CD4-positive, alpha-beta T cell treated with Interleukin-6 at 100 ng/mL for 8 hours (primary cell): ENCODE measurements around the gene RPL18.

ENCODE experiments used
- DNase-seq: peaks from one replicate; pipeline ENCODE4 v3.0.0-alpha.2; 2020; ENCODE audit warnings: mixed read lengths, low spot score

RPL18 gene

DNA sequence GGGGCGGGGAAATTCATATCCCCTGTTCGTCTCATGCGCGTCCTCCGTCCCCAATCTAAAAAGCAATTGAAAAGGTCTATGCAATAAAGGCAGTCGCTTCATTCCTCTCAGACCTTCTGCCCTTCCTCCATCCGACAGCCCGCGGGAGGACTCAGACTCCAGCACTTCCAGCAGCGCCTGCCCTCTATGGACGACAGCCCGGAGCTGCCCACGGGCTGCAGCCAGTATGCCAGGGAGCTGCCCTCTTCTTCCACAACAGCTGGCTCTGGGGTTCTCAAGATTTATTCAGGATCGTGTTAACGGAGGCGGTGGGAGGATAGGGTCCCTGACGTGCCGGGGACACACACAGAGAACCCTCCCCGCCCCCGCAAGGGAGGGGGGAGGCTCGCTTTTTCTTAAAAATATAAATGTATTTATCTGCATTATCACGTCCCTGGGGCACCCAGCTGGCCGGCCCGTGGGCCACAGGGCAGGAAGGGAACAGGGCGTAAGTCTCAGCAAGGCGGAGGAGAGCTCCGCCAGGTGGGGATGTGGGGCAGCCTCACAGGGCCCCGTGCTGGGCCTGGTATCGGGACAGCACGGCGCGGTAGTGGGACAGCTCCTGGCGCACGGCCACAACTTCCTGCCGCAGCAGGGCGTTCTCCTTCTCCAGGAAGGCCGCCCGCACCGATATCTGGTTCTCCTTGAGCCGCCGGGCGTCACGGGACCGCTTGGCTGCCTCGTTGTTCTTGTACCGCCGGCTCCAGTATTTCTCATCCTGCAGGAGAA is 11.5 kb upstream of the RPL18 start:
- DNase-seq = no peak

DNA sequence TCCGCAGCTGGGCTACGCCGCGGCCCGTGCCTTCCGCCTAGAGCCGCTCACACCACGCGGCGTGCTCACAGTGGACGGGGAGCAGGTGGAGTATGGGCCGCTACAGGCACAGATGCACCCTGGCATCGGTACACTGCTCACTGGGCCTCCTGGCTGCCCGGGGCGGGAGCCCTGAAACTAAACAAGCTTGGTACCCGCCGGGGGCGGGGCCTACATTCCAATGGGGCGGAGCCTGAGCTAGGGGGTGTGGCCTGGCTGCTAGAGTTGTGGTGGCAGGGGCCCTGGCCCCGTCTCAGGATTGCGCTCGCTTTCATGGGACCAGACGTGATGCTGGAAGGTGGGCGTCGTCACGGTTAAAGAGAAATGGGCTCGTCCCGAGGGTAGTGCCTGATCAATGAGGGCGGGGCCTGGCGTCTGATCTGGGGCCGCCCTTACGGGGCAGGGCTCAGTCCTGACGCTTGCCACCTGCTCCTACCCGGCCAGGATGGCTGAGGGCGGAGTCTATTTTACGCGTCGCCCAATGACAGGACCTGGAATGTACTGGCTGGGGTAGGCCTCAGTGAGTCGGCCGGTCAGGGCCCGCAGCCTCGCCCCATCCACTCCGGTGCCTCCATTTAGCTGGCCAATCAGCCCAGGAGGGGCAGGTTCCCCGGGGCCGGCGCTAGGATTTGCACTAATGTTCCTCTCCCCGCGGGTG is 10.8 kb upstream of the RPL18 start:
- DNase-seq = no peak

DNA sequence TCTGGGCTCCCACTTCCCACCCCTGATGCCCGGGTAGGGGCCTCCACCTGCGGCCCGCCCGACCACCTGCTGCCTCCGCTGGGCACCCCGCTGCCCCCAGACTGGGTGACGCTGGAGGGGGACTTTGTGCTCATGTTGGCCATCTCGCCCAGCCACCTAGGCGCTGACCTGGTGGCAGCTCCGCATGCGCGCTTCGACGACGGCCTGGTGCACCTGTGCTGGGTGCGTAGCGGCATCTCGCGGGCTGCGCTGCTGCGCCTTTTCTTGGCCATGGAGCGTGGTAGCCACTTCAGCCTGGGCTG is 10.3 kb upstream of the RPL18 start:
- DNase-seq = no peak

GRCh38 chr19:48628486-48629296 is 9.7 kb upstream of the RPL18 start:
- no peak for DNase-seq

- no peak for DNase-seq
Observed at GRCh38 chr19:48627865-48628314, 8.9 kb upstream of the RPL18 start.

DNA sequence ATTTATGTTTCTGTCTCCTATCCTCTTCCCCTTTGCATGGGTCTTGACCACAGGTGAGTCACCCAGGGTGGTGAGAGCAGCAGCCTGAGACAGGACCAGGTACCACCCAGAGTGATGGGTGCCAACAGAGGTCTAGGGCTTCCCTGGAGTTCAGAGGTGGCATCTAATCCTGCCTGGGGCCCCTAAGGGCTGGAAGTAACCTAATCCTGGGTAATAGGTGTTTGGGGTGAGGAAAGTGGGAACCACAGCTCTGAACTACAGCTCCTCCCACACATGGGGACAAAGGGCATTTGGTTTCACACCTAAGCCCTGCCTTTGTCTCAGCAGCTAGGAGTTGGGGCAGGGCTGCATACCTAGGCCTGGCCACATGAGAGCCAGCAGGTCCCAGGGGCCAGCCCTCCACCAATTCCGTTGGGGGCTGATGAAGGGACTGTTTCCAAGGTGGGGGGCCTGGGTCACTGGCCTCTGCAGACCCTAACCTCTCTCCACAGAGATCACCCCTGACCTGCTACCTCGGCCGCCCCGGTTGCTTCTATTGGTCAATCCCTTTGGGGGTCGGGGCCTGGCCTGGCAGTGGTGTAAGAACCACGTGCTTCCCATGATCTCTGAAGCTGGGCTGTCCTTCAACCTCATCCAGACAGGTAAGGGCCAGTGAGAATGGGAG is 8.4 kb upstream of the RPL18 start:
- no peak for DNase-seq

- no peak for DNase-seq
Observed at GRCh38 chr19:48625891-48626327, 6.9 kb upstream of the RPL18 start.

GRCh38 chr19:48624791-48625723 is 6.1 kb upstream of the RPL18 start:
- no peak for DNase-seq

GRCh38 chr19:48624067-48624594 is 5.2 kb upstream of the RPL18 start:
- peak; percentile 95 for DNase-seq

DNA sequence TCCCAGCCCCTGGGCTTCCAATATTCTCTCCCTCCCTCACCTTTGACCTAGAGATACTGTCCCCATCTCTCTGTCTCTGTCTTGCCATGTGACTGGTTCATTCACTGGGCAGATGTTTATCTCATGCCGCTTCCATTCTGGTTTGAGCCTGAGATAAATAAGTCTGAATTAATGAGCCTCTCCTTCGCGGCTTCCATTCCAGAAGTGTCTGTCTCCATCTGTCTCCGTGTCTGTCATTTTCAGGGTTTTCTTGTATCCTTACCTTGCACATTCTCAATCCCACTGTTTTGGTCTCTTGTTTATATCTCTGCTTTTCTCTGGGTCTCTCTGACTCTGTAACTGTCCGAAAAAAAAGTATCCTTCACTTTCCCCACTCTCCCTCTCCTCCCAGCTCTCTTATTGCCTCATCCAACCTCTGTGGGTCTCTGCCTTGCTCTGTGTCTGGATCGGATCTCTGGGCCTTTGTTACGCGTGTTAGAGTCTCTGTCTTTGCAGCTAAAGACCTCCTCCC is 4.6 kb upstream of the RPL18 start:
- DNase-seq = no peak

GRCh38 chr19:48619692-48620585 is 961 bp upstream of the RPL18 start:
- DNase-seq = no peak

DNA sequence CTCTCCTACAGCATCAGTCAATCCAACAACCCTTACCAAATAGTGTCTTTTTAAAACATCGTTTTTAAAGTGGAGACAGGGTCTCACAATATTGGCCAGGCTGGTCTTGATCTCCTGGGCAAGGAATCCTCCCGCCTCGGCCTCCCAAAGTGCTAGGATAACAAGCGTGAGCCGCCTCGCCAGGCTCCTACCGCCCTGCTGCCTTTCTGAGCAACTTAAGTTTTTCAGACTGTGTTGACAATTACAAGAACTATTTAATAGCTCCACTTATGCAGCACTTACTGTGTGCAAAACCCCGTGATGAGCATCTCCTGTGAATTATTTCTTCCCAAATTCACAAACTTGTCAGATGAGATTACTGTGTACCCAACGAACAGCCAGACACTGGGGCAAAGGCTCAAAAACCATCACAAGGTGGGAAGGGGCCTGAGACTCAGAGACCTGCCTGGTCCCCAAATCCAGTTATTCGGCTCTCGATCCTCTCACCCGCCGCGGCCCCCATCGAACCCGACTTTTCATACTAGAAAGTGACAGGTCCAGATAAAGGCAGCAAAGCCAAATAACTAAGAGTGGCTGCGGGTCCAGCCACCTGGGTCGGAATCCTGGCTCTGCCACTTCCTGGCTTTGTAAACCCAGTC is 581 bp downstream of the RPL18 start:
- DNase-seq = no peak

DNA sequence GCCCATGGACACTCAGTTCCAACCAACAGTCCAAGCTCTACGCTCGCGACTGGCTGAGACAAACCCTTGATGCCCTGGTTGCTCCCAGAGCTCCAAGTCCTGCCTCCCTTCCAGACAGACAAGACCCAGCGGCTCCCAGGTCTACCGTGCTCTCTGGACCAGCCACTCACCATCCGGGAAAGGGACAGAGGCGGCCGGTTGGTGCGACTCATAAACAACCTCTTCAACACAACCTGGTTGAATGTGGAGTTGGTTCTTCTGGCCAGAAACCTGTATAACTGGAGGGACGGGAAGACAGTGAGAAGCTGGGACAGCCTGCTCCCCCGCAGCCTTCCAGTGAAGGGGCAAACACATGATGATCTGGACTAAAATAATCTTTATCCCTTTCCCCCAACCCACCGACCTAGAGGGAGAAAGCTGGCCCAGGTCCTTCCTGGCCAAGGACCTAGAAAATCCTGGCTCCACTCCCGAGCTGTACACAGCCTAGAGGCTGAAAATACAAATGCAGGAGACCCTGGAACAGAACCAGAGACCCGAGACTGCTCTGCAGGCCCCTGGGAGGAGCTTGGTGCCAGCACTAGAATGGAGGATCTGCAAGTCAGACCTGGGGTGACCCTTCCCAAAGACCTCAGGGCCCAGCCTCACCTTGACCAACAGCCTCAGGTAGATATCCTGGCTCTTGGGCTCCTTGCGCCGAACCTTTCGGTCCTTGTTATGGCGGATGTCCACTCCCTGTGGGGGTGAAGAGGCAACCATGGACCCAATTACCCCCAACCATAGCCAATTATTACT is 1.6 kb downstream of the RPL18 start:
- no peak for DNase-seq

GRCh38 chr19:48616491-48617056 is 2.4 kb downstream of the RPL18 start:
- no peak for DNase-seq

GRCh38 chr19:48616041-48616436 is 2.9 kb downstream of the RPL18 start:
- DNase-seq = no peak

DNA sequence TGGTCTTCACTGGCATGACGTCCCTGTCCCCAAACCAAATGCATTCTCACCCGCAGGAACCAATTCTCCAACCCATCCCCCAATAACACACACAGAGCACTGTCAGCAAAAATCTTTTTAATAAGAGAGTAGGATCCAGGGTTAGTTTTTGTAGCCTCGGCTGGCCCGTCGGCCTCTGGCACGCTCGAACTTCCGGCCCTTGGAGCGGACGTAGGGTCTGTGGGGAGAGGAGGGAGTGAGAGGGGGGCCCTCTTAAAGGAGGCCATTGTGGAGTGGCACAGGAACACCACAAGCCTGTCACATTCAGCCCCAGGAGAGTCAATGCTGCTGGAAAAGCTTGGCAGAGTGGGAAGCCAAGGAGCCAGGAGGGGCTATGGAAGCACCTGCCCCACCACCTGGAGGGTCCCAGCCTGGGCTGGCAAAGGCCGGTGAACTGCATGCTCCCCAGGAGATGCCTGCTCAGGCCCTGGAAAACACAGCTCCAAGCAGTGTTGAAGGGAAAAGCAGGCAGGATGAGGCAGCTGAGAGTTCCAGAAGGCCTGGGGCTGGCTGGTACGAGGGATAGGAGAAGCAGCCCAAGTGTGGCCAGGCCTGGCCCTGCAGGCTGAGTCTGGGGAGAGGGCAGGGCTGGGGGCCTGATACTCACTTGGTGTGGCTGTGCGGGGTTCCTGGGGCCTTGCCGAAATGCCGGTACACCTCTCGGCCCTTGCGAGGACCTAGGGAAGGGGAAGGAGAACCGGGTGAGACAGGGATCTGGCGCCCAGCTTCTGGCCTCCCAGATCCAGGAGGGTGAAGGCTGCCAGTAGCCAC is 3.5 kb downstream of the RPL18 start:
- DNase-seq = no peak
